ENCODE measurements around the gene TIAM1.
A peak's percentile ranks its signal among the peaks of the same experiment; 100 is the strongest.

TIAM1 gene

GRCh38 chr21:31087639-31088473 is 256.2 kb downstream of the TIAM1 start:
- H3K9ac ChIP-seq (ENCODE audit: low read depth, low read length), result no peak overlapping the region
- no peaks in the 10 kb centered on the region for H3K36me3 ChIP-seq (ENCODE audit: insufficient read depth, low read length)
- peak overlapping the region; percentile 35 for H3K4me2 ChIP-seq (ENCODE audit: low read length)
- H3K27me3 ChIP-seq (ENCODE audit: control insufficient read depth, insufficient read depth, low read length), result peaks cover 24% of the 10 kb centered on the region
- H3K9me3 ChIP-seq (replicated peaks; ENCODE audit: low read length), result no peaks in the 10 kb centered on the region
- H3K4me3 ChIP-seq (ENCODE audit: low read length), result no peak overlapping the region
- no peaks in the 10 kb centered on the region for H3K4me1 ChIP-seq (ENCODE audit: control insufficient read depth, insufficient read depth, low read length)

DNA sequence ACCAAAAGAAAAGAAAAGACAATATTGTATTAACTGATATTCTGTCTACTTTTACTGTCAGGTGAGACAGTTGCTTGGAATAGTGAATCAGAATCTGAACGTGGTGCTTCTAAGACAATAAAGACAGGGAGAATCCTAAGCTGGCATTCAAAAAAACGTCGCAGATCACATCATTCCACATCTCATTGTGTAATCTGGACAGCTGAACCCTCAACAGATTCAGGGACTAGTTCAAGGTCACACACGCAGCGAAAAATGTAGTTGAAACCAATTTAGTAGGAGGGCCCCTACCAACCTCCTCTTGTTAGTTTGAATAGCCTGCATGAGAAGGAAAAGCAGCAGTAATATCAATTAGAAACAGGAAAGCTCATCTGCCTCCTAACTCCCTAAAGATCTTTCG is 259.4 kb downstream of the TIAM1 start:
- H3K4me1 ChIP-seq (ENCODE audit: control insufficient read depth, insufficient read depth, low read length), result no peaks in the 10 kb centered on the region
- no peak overlapping the region for H3K4me2 ChIP-seq (ENCODE audit: low read length)
- H3K9ac ChIP-seq (ENCODE audit: low read depth, low read length), result no peak overlapping the region
- H3K36me3 ChIP-seq (ENCODE audit: insufficient read depth, low read length), result no peaks in the 10 kb centered on the region
- H3K9me3 ChIP-seq (replicated peaks; ENCODE audit: low read length), result no peaks in the 10 kb centered on the region
- no peak overlapping the region for H3K4me3 ChIP-seq (ENCODE audit: low read length)
- peaks cover 7% of the 10 kb centered on the region for H3K27me3 ChIP-seq (ENCODE audit: control insufficient read depth, insufficient read depth, low read length)

DNA sequence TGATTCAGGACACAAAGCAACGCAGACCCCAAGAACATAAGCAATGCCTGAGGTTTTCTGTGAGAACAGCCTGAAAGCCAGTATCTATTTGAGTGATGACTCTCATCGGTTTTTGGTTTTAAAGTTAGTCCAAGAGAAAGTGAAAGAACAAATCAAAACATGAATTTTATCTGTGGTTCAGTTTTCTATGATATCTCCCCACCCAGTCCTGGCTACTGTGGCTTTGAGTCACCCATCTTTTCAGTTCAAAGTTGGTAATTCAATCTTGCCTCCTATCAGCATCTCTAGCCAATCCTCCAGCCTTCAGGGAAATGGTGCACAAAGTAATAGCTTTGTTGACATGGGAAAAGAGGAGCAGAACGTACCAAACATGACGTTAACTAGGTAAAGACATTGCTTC is 265.3 kb downstream of the TIAM1 start:
- Histone ChIP-seq H3K27me3 (ENCODE audit: control insufficient read depth, insufficient read depth, low read length) (no peaks in the 10 kb centered on the region), H3K36me3 (ENCODE audit: insufficient read depth, low read length) (no peaks in the 10 kb centered on the region), H3K4me2 (ENCODE audit: low read length) (no peak overlapping the region), H3K9ac (ENCODE audit: low read depth, low read length) (no peak overlapping the region), H3K9me3 (replicated peaks; ENCODE audit: low read length) (no peaks in the 10 kb centered on the region), H3K4me1 (ENCODE audit: control insufficient read depth, insufficient read depth, low read length) (no peaks in the 10 kb centered on the region), H3K4me3 (ENCODE audit: low read length) (no peak overlapping the region)

DNA sequence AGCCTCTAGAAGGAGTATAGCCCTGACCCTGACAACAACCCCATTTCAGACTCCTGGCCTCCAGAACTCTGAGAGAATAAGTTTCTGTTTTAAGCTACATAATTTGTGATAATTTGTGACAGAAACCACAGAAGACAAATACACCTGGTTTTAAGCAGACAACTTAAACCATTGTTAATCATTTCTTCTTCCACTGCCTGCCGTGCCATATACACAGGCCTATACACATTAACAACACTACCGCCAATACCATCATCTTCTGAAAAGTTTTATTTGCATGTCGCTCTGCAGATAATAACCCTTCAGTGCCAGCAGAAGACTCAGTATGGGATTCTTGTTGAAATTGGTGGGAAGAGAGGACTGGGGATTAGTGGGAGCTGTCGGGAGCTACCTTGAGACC is 265.8 kb downstream of the TIAM1 start:
- H3K4me2 ChIP-seq (ENCODE audit: low read length), result no peak overlapping the region

DNA sequence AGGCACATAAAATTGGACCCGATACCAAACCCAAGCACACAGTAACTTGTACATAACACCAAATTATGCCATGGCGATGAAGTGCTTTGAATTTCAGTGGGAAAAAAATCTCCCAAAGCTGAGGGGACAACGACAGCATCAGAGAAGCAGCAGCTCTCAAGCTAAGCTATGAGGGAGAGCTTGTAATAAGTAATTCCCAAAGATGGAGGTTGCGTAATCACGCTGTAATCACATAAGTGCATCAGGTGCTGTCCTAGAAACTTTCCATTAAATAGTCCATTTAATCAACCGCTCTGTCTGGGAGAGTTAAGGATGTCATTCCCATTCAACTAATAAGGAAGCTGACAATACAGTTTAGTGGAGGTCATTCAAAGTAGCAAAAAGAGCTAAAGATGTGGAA is 268.2 kb downstream of the TIAM1 start:
- Histone ChIP-seq H3K36me3 (ENCODE audit: insufficient read depth, low read length) (no peaks in the 10 kb centered on the region), H3K27me3 (ENCODE audit: control insufficient read depth, insufficient read depth, low read length) (no peaks in the 10 kb centered on the region), H3K4me2 (ENCODE audit: low read length) (no peak overlapping the region), H3K4me3 (ENCODE audit: low read length) (no peak overlapping the region), H3K9ac (ENCODE audit: low read depth, low read length) (no peak overlapping the region), H3K9me3 (replicated peaks; ENCODE audit: low read length) (no peaks in the 10 kb centered on the region), H3K4me1 (ENCODE audit: control insufficient read depth, insufficient read depth, low read length) (no peaks in the 10 kb centered on the region)

More for the DNA sequence above, 265.8 kb downstream of the TIAM1 start:
- H3K9ac ChIP-seq (ENCODE audit: low read depth, low read length), result no peak overlapping the region
- no peaks in the 10 kb centered on the region for H3K27me3 ChIP-seq (ENCODE audit: control insufficient read depth, insufficient read depth, low read length)
- H3K9me3 ChIP-seq (replicated peaks; ENCODE audit: low read length), result no peaks in the 10 kb centered on the region
- no peaks in the 10 kb centered on the region for H3K36me3 ChIP-seq (ENCODE audit: insufficient read depth, low read length)
- no peaks in the 10 kb centered on the region for H3K4me1 ChIP-seq (ENCODE audit: control insufficient read depth, insufficient read depth, low read length)
- H3K4me3 ChIP-seq (ENCODE audit: low read length), result no peak overlapping the region

- Histone ChIP-seq H3K36me3 (ENCODE audit: insufficient read depth, low read length) (no peaks in the 10 kb centered on the region), H3K9me3 (replicated peaks; ENCODE audit: low read length) (no peaks in the 10 kb centered on the region), H3K4me1 (ENCODE audit: control insufficient read depth, insufficient read depth, low read length) (no peaks in the 10 kb centered on the region), H3K27me3 (ENCODE audit: control insufficient read depth, insufficient read depth, low read length) (no peaks in the 10 kb centered on the region), H3K9ac (ENCODE audit: low read depth, low read length) (no peak overlapping the region), H3K4me2 (ENCODE audit: low read length) (no peak overlapping the region), H3K4me3 (ENCODE audit: low read length) (no peak overlapping the region)
Measured at GRCh38 chr21:31072533-31072932, 271.5 kb downstream of the TIAM1 start.

Data from skeletal muscle satellite cell (primary cell).